ENCODE data around the gene EMP1.

The EMP1 gene

GRCh38 chr12:13177906-13178305, 18.6 kb upstream of the EMP1 start:
- no peak for TF ChIP-seq FOXP2 (optimal IDR thresholded peaks at IDR 0.05; ENCODE audit: borderline replicate concordance, extremely low read depth, extremely low read length, insufficient read depth)
- TF ChIP-seq SIN3A (IDR thresholded peaks at IDR 0.05; ENCODE audit: borderline replicate concordance, insufficient read depth, low read length) = no peak
- TF ChIP-seq TAF1 (IDR thresholded peaks at IDR 0.05; ENCODE audit: borderline replicate concordance, insufficient read depth, low read length) = no peak
- no peak for TF ChIP-seq POLR2AphosphoS5 (IDR thresholded peaks at IDR 0.05; ENCODE audit: low read depth, low read length)
- no peak for TF ChIP-seq REST (IDR thresholded peaks at IDR 0.05; ENCODE audit: insufficient read depth in 1 of 2, low read depth in 2 of 2, low read length in 2 of 2)

- TF ChIP-seq POLR2AphosphoS5 (IDR thresholded peaks at IDR 0.05; ENCODE audit: low read depth, low read length) (no peak), TAF1 (IDR thresholded peaks at IDR 0.05; ENCODE audit: borderline replicate concordance, insufficient read depth, low read length) (no peak), SIN3A (IDR thresholded peaks at IDR 0.05; ENCODE audit: borderline replicate concordance, insufficient read depth, low read length) (no peak), REST (IDR thresholded peaks at IDR 0.05; ENCODE audit: insufficient read depth in 1 of 2, low read depth in 2 of 2, low read length in 2 of 2) (no peak), FOXP2 (optimal IDR thresholded peaks at IDR 0.05; ENCODE audit: borderline replicate concordance, extremely low read depth, extremely low read length, insufficient read depth) (no peak)
Measured at GRCh38 chr12:13178568-13179210, 17.8 kb upstream of the EMP1 start.

GRCh38 chr12:13179211-13180074, 17.1 kb upstream of the EMP1 start:
- TF ChIP-seq REST (IDR thresholded peaks at IDR 0.05; ENCODE audit: insufficient read depth in 1 of 2, low read depth in 2 of 2, low read length in 2 of 2) (no peak), SIN3A (IDR thresholded peaks at IDR 0.05; ENCODE audit: borderline replicate concordance, insufficient read depth, low read length) (no peak), POLR2AphosphoS5 (IDR thresholded peaks at IDR 0.05; ENCODE audit: low read depth, low read length) (no peak), FOXP2 (optimal IDR thresholded peaks at IDR 0.05; ENCODE audit: borderline replicate concordance, extremely low read depth, extremely low read length, insufficient read depth) (no peak), TAF1 (IDR thresholded peaks at IDR 0.05; ENCODE audit: borderline replicate concordance, insufficient read depth, low read length) (no peak)

- TF ChIP-seq FOXP2 (optimal IDR thresholded peaks at IDR 0.05; ENCODE audit: borderline replicate concordance, extremely low read depth, extremely low read length, insufficient read depth) (no peak), REST (IDR thresholded peaks at IDR 0.05; ENCODE audit: insufficient read depth in 1 of 2, low read depth in 2 of 2, low read length in 2 of 2) (no peak), SIN3A (IDR thresholded peaks at IDR 0.05; ENCODE audit: borderline replicate concordance, insufficient read depth, low read length) (no peak), POLR2AphosphoS5 (IDR thresholded peaks at IDR 0.05; ENCODE audit: low read depth, low read length) (no peak), TAF1 (IDR thresholded peaks at IDR 0.05; ENCODE audit: borderline replicate concordance, insufficient read depth, low read length) (no peak)
Measured at GRCh38 chr12:13181375-13182070, 15.0 kb upstream of the EMP1 start.
